ENCODE data around the gene NMD3. TPM values are rescaled to one million over a fixed set of nuclear protein-coding genes. Genes with fewer than 3 reads are reported as not detected.
A peak's percentile ranks its signal among the peaks of the same experiment; 100 is the strongest.
"Not testable (repeated sequence)": the region's sequence is repeated elsewhere in the genome, so short reads cannot be mapped to it uniquely, and the experiment has no call there.

NMD3 gene
- total and polyA plus RNA-seq, 9 of the 15 experiments (the other 6 are each of a cell fraction or from before 2014, with no cell fraction given), result 63.5 to 178 (median 111) TPM

GRCh38 chr3:161275919-161276318, 54.8 kb downstream of the NMD3 start:
- no peaks in the 10 kb centered on the region for H3K79me2 ChIP-seq (ENCODE audit: control insufficient read depth, insufficient read depth, low read length)
- no peak for ATAC-seq
- H3K27me3 ChIP-seq (ENCODE audit: control insufficient read depth in 2 of 2, insufficient read depth in 2 of 2, low read length in 2 of 2), result no peaks in the 10 kb centered on the region
- H2AFZ ChIP-seq (ENCODE audit: low read depth, low read length), result no peak overlapping the region
- H3K4me2 ChIP-seq (ENCODE audit: insufficient read depth, low read length), result no peak overlapping the region
- no peak overlapping the region for H3K4me3 ChIP-seq
- WGBS (ENCODE audit: insufficient coverage, low coverage, missing lambda C conversion rate), result 5% methylated on average over 2 of the region's 2 CpGs
- H4K20me1 ChIP-seq (replicated peaks; ENCODE audit: control insufficient read depth, insufficient read depth, low read length), result no peaks in the 10 kb centered on the region
- no peaks in the 10 kb centered on the region for H3K36me3 ChIP-seq (ENCODE audit: control insufficient read depth, insufficient read depth, low read length)
- ChIA-PET POLR2A (no interaction called here), CTCF (ENCODE audit: low intra/inter-chr PET ratio) (interaction anchor here (2.7 kb wide), 1 partner anchor 179 kb away, joined by 12 read pairs; no protein-coding TSS in a partner anchor)
- no peak for DNase-seq (ENCODE audit: extremely low read depth in 1 of 4, low spot score in 3 of 4)
- intact Hi-C loops (cut with micrococcal nuclease) (loop anchor here (10.0 kb wide), 1 partner anchor 571 kb away; no protein-coding TSS in a partner anchor), in situ Hi-C loops (cut with MboI) (no loop called here)
- H3K9me3 ChIP-seq (replicated peaks; ENCODE audit: control insufficient read depth, insufficient read depth, low read depth, low read length), result no peaks in the 10 kb centered on the region
- H3K9me1 ChIP-seq (ENCODE audit: control insufficient read depth, insufficient read depth, low read length), result no peaks in the 10 kb centered on the region
- H3K4me1 ChIP-seq (replicated peaks in 1 of 2; ENCODE audit: control insufficient read depth in 2 of 2, insufficient read depth in 2 of 2, low read length in 2 of 2), result no peaks in the 10 kb centered on the region
- H3K9ac ChIP-seq (ENCODE audit: insufficient read depth in 1 of 2, low read depth in 2 of 2, low read length in 2 of 2), result no peak overlapping the region
- no peak overlapping the region for H3K27ac ChIP-seq (ENCODE audit: extremely low read depth, low read depth, low read length)
- no peak for TF ChIP-seq KDM5B (IDR thresholded peaks at IDR 0.05; ENCODE audit: insufficient replicate concordance, low read depth, low read length)
- no peak for FAIRE-seq
- no TSS peak for BruUV-seq (replicated peaks)

- in situ Hi-C loops (cut with MboI), result not testable (repeated sequence)
- WGBS (ENCODE audit: insufficient coverage, low coverage, missing lambda C conversion rate), result 12% methylated on average over 4 of the region's 4 CpGs
Observed at GRCh38 chr3:161282387-161282786, 61.3 kb downstream of the NMD3 start.

More at GRCh38 chr3:161282387-161282786, 61.3 kb downstream of the NMD3 start:
- H3K9me1 ChIP-seq (ENCODE audit: control insufficient read depth, insufficient read depth, low read length); H3K27ac ChIP-seq (ENCODE audit: extremely low read depth, low read depth, low read length); H3K9ac ChIP-seq (ENCODE audit: insufficient read depth in 1 of 2, low read depth in 2 of 2, low read length in 2 of 2); H3K4me1 ChIP-seq (replicated peaks in 1 of 2; ENCODE audit: control insufficient read depth in 2 of 2, insufficient read depth in 2 of 2, low read length in 2 of 2); CTCF ChIA-PET (ENCODE audit: low intra/inter-chr PET ratio); intact Hi-C loops (cut with micrococcal nuclease); H3K4me3 ChIP-seq; H2AFZ ChIP-seq (ENCODE audit: low read depth, low read length); H3K4me2 ChIP-seq (ENCODE audit: insufficient read depth, low read length); BruUV-seq (replicated peaks); H3K9me3 ChIP-seq (replicated peaks; ENCODE audit: control insufficient read depth, insufficient read depth, low read depth, low read length); POLR2A ChIA-PET; H3K36me3 ChIP-seq (ENCODE audit: control insufficient read depth, insufficient read depth, low read length); FAIRE-seq; H3K27me3 ChIP-seq (ENCODE audit: control insufficient read depth in 2 of 2, insufficient read depth in 2 of 2, low read length in 2 of 2); H4K20me1 ChIP-seq (replicated peaks; ENCODE audit: control insufficient read depth, insufficient read depth, low read length); H3K79me2 ChIP-seq (ENCODE audit: control insufficient read depth, insufficient read depth, low read length): not testable (repeated sequence)
- peak; percentile 68 for TF ChIP-seq TCF3 (CRISPR knock-in tag; IDR thresholded peaks at IDR 0.05)
- TF ChIP-seq NCOR1 (IDR thresholded peaks at IDR 0.05), result peak; percentile 43
- TF ChIP-seq TAL1 (IDR thresholded peaks at IDR 0.05), result peak; percentile 54; the same call in 1 of the 2 replicates
- TF ChIP-seq STAT5A (IDR thresholded peaks at IDR 0.05; ENCODE audit: borderline replicate concordance, low read length), result 0 out of 2 replicates have a peak, but pooled peaks have one; percentile 34
- peak; percentile 63 for TF ChIP-seq ZNF316 (IDR thresholded peaks at IDR 0.05)
- TF ChIP-seq DPF2 (IDR thresholded peaks at IDR 0.05), result 0 out of 2 replicates have a peak, but pooled peaks have one; percentile 40
- peak; percentile 66 for TF ChIP-seq ARID1B (IDR thresholded peaks at IDR 0.05)
- peak; percentile 39 for TF ChIP-seq C11orf30 (IDR thresholded peaks at IDR 0.05; ENCODE audit: low read depth)
- peak; percentile 83 for TF ChIP-seq CBFA2T3 (IDR thresholded peaks at IDR 0.05)
- TF ChIP-seq POLR2AphosphoS5 (IDR thresholded peaks at IDR 0.05; ENCODE audit: control insufficient read depth, insufficient read depth, low read depth, low read length), result peak; percentile 45; the same call in 1 of the 2 replicates
- TF ChIP-seq MTA2 (IDR thresholded peaks at IDR 0.05; ENCODE audit: low read depth), result 0 out of 2 replicates have a peak, but pooled peaks have one; percentile 10
- peak; percentile 71 for TF ChIP-seq CBFA2T2 (conservative IDR thresholded peaks at IDR 0.05)
- peak; percentile 55; the same call in 1 of the 3 replicates for ATAC-seq
- peak in 1 of 4 experiments; percentile 48 for DNase-seq (ENCODE audit: extremely low read depth in 1 of 4, low spot score in 3 of 4)
